ENCODE measurements around the gene TRAF7.

TRAF7 gene

DNA sequence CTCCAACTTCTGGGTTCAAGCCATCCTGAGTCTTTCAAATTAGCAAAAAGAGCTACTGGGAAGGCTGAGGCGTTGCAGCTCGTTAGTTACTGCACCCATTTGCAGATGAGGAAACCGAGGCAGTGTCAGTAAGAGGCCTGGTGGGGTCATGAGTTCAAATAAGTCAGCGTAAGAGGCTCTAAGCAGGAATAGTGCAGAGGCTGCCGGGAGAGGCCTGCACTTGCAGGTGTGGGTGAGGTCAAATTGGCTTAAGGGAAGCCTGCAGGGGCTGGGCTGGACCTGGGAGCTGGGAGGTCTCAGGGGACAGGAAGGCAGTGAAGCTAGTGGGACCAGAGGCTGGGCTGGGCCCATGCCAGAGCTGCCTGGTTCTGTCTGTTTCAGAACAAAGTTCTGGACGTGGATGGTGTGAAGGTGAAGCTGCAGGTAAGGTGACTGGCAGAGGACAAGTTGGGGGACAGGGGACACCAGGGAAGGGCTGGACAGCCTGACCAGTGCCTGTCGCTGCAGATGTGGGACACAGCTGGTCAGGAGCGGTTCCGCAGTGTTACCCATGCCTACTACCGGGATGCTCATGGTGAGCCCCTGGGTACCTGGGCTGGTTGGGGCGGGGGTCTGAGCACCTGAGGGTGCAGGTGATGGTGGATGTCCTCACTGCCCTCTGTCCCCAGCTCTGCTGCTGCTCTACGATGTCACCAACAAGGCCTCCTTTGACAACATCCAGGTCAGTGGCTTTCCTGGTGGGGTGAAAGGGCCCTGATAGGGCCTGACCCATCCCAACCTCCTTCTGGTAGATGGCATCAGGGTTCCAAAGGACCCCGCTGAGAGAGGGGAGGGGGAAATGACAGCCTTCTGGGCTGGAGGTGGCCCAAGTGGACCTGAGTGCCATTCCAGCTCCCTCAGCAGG lies 4.1 kb upstream of the TRAF7 start:
- peak overlapping the region; percentile 31 for H3K4me3 ChIP-seq (ENCODE audit: low read depth, low read length)
- TF ChIP-seq, protein P1, sequence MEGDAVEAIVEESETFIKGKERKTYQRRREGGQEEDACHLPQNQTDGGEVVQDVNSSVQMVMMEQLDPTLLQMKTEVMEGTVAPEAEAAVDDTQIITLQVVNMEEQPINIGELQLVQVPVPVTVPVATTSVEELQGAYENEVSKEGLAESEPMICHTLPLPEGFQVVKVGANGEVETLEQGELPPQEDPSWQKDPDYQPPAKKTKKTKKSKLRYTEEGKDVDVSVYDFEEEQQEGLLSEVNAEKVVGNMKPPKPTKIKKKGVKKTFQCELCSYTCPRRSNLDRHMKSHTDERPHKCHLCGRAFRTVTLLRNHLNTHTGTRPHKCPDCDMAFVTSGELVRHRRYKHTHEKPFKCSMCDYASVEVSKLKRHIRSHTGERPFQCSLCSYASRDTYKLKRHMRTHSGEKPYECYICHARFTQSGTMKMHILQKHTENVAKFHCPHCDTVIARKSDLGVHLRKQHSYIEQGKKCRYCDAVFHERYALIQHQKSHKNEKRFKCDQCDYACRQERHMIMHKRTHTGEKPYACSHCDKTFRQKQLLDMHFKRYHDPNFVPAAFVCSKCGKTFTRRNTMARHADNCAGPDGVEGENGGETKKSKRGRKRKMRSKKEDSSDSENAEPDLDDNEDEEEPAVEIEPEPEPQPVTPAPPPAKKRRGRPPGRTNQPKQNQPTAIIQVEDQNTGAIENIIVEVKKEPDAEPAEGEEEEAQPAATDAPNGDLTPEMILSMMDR (IDR thresholded peaks at IDR 0.05; ENCODE audit: borderline replicate concordance, insufficient read depth, low read depth, low read length), result no peak

DNA sequence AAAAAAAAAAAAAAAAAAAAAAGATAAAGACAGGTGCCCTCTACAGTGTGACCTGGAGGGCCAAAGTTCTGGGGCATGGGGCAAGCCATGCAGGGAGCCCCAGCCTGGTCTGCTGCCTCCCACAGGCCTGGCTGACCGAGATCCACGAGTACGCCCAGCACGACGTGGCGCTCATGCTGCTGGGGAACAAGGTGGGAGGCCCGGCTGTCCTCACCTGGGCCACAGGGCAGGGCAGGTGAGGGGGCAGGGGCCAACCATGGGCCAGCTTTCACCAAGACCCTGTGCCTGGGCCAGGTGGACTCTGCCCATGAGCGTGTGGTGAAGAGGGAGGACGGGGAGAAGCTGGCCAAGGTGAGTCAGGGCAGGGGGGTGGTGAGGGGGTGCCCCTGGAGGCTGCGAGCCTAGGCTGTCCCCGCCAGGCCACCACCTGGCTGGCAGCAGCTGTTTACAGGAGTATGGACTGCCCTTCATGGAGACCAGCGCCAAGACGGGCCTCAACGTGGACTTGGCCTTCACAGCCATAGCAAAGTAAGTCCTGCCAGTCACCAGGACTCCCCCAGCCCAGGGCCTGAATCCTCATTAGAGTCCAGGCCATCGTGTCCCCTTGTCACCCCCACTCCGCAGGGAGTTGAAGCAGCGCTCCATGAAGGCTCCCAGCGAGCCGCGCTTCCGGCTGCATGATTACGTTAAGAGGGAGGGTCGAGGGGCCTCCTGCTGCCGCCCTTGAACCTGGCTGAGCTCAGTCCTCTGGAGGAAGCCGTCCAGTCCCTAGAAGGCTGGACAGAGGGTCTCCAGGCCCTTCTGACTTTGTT lies 2.7 kb upstream of the TRAF7 start:
- TF ChIP-seq, protein P1 (IDR thresholded peaks at IDR 0.05; ENCODE audit: borderline replicate concordance, insufficient read depth, low read depth, low read length), result no peak
- peak overlapping the region; percentile 92 for H3K4me3 ChIP-seq (ENCODE audit: low read depth, low read length)

DNA sequence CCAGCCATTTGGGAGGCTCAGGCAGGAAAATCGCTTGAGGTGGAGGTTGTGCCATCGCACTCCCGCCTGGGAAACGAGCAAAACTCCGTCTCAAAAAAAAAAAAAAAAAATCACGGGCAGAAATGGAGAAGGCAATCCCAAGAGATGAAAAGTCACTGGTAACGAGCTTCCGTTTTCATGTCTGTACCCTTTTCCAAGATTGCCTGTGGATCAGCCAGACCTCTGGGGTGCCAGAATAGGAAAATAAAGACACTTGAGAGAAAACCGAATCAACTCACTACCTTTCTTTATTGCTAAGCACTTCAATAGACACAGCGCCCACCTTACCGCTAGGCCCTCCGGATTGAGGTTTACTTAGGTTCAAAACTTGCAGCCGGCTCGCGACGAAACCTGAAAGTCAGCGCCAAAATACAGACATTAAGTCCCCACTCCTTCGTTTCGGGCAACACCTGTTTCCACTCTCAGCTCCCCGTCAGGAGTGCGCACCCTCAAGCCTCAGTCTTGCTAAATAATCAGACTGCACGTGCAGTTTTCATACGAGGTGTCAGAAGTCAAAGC lies 970 bp upstream of the TRAF7 start:
- peak overlapping the region; percentile 92 for H3K4me3 ChIP-seq (ENCODE audit: low read depth, low read length)
- TF ChIP-seq, protein P1 (IDR thresholded peaks at IDR 0.05; ENCODE audit: borderline replicate concordance, insufficient read depth, low read depth, low read length), result no peak

DNA sequence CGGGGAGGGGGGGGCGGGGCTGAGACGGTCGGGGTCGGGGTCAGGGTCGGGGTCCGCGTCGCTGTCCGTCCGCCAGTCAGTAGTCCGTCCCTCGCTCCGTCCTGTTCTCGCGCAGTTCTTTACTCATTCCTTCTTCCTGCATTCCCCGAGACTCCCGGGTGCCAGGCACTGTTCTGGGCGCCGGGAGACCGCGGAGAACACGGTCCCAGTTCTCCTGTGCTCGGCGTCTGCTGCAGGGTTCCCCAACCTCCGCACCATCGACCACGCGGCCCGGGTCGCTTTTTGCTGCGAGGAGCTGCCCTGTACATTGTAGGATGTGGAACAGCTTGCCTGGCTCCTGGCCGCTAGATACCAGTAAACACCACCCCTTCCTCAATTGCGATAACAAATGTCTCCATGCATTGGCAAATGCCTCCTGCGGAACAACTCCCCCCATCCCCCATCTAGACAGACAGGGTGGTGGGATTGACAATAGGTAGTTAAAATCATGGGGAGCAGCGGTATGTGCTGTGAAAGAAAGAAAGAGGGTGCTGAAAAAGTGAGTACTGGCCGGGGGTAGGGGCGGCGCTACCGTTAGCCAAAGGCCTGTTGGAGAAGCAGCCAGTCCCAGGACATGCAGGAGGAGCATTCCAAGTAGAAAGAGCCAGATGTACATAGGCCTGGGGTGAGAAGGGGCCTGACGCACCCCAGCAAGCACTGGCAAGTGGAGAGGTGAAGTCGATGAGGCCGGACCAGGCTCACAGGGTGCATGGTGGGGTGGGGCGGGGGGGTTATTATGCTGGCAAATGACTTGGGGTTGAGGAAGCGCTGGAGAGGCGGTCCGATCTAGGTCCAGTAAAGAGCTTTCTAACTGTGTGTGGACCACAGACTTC lies 631 bp downstream of the TRAF7 start:
- TF ChIP-seq, protein P1 (IDR thresholded peaks at IDR 0.05; ENCODE audit: borderline replicate concordance, insufficient read depth, low read depth, low read length), result no peak
- H3K4me3 ChIP-seq (ENCODE audit: low read depth, low read length), result peak overlapping the region; percentile 74

- peak overlapping the region; percentile 74 for H3K4me3 ChIP-seq (ENCODE audit: low read depth, low read length)
- TF ChIP-seq, protein P1 (IDR thresholded peaks at IDR 0.05; ENCODE audit: borderline replicate concordance, insufficient read depth, low read depth, low read length), result no peak
Measured at GRCh38 chr16:2156849-2157224, 1.3 kb downstream of the TRAF7 start.

DNA sequence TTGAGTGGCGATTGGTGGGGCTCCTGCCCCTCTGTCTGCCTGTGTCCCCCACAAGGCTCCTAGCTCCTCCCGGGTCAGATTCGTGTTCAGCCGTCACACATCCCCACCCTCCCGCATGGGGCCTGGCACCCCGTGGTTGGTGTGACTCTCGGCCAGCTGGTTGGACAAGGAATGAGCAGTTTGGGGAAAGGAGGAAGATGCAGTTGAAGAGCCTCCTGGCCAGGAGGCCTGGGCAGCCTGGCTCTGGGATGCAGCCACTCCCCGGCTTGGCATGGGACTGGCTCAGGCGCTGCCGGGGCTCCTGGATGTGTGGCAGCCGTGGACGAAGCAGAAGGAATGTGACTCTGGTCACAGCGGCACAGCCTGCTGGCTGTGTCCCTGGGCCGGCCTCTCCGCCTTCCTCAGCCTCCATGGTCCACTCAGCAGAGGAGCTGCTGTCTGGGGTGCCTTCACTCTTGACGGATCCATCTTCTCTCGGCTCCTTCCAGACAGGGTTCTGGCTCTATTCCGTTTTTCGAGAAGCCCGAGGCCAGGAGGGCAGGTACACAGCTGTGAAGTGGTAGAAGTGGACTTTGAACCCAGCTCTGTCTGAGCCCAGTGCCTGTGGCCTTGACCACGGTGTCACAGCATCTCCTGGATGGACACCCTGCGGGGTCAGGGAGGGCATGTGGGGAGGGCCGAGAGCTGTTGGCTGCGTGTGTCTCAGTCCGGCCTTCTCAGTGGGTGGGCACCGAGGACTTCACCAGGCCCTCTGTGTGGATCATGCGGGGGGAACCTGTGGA lies 2.1 kb downstream of the TRAF7 start:
- TF ChIP-seq, protein P1 (IDR thresholded peaks at IDR 0.05; ENCODE audit: borderline replicate concordance, insufficient read depth, low read depth, low read length), result no peak
- H3K4me3 ChIP-seq (ENCODE audit: low read depth, low read length), result no peak overlapping the region
